Colon (tissue), 2 donors: ENCODE measurements around the gene HSPB7.
"Not testable (repeated sequence)": the region's sequence is repeated elsewhere in the genome, so short reads cannot be mapped to it uniquely, and the experiment has no call there.

Experiments used
- FAIRE-seq: peaks from 2 replicates; lab custom pipeline; 2012; peaks lifted over from hg19 to GRCh38; lab: Jason Lieb, UNC
- donor health status: control.
- donor health status: control.

The HSPB7 gene

GRCh38 chr1:16017461-16018303, at the start of gene HSPB7:
TSS of gene HSPB7 (minus strand) at chr1:16018043. CDS start at chr1:16017963, 80 bp downstream.
- no peak for FAIRE-seq

DNA sequence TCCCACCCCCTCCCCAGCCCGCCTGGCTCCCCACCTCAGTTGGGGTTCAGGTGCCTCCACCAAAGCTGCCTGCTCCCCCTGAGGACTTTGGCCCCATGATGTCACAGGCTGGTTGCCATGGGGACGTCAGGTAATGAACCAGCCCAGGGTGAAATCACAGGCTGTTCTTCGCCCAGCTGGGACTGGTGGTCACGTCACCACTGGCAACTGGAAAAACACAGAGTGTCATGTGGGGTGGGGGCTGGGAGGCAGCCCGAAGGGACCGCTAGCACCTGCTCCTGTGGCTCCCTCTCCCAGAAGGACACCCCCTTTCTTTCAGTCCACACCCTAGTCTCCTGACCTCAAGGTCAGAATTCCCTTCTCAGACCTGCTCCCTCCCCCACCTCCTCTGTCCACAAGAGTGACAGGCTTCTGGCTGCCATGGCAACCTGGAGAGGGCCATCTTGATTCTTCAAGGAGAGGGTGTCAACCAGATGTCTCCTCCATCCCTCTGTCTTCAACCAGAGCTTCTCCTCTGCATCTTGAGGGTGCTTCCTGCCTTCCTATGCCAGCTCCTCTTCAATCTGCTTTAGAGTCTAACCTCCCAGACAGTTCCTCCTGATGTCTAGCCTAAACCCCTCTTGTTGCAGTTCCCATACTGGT, 49.4 kb upstream of the HSPB7 start:
- no peak for FAIRE-seq

DNA sequence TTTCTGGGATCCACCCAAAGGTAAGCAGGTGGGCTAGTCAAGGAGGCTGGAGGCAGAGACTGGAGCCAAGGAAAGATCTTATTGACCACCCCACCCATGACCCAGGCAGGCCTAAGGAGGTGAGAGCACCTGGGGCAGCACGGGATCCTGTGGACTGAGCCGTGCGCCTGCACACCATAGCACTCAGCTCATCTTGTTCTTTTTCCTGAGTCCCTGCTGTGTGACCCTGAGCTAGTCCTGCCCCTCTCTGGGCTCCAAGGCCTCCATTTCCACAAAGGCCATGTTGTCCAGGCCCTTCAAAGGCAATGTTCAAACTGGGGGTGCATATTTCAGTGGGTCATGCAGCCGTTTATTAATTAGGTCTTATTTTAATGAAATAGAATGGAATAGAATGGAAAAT, 48.4 kb upstream of the HSPB7 start:
- no peak for FAIRE-seq

DNA sequence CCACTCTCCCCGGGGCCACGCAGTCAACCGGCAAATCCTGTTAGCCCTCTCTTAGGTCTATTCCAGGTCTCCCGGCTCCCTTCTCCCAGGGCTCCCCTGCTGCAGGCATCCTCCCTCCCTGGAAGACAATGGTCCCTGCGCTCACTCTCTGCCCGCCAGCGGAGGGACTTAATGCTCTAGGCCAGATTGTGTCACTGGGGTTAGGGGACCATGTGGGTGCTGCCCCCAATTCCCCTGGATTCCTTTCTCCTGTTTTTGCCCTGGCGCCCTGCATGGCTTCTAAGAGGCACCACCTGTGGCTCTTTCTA, 47.4 kb upstream of the HSPB7 start:
- FAIRE-seq: no peak

DNA sequence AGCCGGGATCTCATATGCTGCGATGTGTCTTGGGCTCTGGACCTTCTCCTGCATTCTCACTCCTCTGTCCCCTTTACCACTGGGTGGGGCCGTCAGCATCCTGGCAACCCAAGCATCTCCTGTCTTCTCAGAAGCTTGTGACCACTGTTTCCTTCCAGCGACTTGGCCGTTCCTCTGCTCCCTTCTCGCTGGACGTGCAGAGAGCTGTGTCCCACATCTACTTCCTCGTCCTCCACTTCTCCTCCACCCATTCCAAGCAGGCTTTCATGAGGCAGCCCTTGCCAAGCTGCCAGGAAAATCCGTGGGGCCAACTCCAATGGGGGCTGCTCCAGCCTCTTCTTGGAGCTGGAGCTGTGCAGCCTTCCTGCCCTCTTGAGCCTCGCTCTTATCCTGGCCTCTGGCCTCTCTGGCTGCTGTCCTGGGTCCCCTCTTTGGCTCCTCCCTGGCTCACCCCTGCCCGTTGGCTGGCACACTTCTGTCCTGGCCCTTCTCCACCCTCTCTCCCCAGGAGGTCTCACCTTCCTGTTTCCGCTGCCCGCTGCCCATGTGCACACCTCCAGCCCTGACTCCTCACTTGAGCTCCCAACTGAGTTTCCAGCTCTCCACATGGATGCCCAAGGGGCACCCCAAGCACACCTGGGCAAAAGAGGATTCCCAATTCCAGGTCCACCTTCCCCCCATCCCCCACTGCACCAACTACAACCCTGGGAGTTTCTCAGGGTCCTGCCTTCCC, 46.9 kb upstream of the HSPB7 start:
- no peak for FAIRE-seq

DNA sequence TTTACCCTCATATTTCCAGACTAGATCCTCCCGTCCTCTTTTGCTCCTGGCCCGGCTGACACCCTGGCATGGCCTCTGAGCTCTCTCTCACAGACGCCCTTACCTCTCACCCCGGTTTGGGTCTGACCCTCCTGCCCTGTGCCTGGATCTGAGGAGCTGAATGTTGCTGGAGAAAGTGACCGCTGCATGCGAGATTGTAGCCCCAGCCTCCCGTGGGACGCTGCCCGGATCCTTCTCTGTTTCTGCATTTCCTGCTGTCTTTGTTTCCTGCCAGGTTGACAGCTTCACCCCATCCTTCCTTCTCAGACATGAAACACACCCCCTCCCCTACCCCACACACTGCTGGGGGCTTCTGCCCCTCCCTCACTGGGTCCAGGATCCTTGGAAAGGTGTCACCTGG, 46.1 kb upstream of the HSPB7 start:
- FAIRE-seq: no peak

- FAIRE-seq: no peak
Observed at GRCh38 chr1:16063226-16063829, 45.5 kb upstream of the HSPB7 start.

- FAIRE-seq: not testable (repeated sequence)
Observed at GRCh38 chr1:16062687-16063075, 44.8 kb upstream of the HSPB7 start.

DNA sequence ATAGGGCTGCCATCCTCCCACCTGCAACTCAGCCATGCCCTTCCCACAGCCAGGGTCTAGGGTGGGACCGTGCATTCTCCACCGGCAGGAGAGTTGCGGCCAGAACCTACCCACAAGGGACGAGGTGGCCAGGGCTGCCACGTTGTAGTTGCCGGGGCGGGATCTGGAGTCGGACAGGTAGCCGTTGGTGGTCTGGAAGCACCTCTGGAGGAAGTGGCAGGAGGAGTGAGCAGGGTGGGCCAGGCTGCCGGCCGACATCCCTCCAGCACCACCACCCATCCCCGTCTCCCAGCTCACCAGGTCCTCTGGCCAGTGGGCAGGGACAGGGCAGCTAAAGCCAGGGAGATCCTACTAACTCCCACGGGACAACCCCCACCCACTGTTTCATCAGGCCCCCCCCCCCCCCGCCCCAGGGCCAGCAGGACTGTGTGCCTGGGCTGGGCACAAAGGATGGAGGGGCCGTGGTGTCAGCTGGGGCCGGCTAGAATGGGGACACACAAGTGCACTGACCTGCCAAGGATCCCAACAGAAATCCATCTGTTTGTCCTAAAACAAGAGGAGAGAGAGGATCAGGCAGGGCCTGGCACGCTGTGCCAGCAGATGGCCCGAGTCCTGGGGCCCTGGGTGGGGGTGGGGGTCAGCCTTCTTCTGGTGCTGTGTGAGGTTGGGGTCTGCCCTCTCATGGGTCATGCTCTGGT, 44.3 kb upstream of the HSPB7 start:
- FAIRE-seq: not testable (repeated sequence)

GRCh38 chr1:16061266-16061665, 43.4 kb upstream of the HSPB7 start:
- FAIRE-seq: no peak

- not testable (repeated sequence) for FAIRE-seq
Observed at GRCh38 chr1:16058394-16059120, 40.7 kb upstream of the HSPB7 start.

GRCh38 chr1:16057314-16057915, 39.6 kb upstream of the HSPB7 start:
- not testable (repeated sequence) for FAIRE-seq

DNA sequence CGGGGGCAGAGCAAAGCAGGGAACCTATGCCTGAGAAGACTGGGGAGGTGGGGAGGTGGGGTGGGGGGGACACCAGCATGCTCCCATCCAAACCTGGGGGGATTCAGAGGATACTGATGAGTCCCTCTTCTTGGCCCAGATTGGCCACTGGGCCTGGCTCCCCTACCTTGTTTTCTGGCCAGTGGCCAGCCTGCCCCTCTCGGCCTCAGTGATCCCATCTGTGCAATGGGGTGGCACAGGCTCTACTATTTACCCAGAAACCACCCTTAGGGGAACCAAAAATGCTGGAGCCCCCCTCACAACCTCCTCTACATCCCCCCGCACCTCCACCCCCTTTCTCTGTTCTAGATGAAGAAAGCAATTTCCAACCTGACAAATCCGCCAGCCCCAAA, 38.7 kb upstream of the HSPB7 start:
- not testable (repeated sequence) for FAIRE-seq

- FAIRE-seq: no peak
Observed at GRCh38 chr1:16055613-16056520, 38.0 kb upstream of the HSPB7 start.

- no peak for FAIRE-seq
Observed at GRCh38 chr1:16054598-16055540, 37.0 kb upstream of the HSPB7 start.

- no peak for FAIRE-seq
Observed at GRCh38 chr1:16053781-16054502, 36.1 kb upstream of the HSPB7 start.

DNA sequence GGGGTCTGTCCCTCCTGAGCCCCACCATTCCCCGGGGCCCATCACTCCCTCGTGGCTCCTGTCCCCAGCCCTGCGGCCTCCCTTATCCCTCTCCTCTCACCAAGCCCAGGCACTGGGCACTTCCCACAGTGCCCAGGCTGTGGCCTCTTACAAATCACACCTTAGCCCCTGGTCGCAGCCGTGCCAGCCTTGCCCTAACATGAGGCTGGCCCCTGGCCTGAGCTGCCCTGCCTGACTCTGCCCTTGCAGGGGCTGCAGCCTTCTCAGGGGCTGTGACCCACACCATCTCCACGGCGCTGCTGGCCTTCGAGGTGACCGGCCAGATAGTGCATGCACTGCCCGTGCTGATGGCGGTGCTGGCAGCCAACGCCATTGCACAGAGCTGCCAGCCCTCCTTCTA, 34.1 kb upstream of the HSPB7 start:
- FAIRE-seq: not testable (repeated sequence)

- FAIRE-seq: no peak
Observed at GRCh38 chr1:16051039-16051438, 33.2 kb upstream of the HSPB7 start.
